Measurements from ENCODE around the gene RUBCN. TPM values are rescaled to one million over a fixed set of nuclear protein-coding genes. Genes with fewer than 3 reads are reported as not detected.
A peak's percentile ranks its signal among the peaks of the same experiment; 100 is the strongest.

The RUBCN gene
- polyA plus RNA-seq, 1 donor (not counting 4 experiments of a cell fraction or from before 2014, with no cell fraction given), result 8.9 TPM

DNA sequence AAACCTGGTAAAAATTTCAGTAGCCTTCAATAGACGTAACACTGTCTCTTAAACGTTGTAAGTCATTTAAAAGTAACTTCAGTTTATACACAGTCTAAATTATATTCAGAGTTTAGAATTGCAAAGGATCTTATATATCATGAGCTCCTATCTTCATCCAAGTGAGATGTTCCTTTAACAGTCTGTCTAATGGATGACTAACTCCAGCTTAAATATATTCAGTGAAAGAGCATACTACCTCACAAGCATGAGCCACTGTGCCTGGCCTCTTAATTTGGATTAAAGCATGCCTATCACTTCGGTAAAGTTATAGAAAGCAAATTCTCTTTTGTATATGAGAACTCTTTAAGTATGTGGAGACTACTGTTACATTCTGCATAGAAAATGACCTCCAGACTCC is 20.0 kb upstream of the RUBCN start:
- TF ChIP-seq, protein P1, sequence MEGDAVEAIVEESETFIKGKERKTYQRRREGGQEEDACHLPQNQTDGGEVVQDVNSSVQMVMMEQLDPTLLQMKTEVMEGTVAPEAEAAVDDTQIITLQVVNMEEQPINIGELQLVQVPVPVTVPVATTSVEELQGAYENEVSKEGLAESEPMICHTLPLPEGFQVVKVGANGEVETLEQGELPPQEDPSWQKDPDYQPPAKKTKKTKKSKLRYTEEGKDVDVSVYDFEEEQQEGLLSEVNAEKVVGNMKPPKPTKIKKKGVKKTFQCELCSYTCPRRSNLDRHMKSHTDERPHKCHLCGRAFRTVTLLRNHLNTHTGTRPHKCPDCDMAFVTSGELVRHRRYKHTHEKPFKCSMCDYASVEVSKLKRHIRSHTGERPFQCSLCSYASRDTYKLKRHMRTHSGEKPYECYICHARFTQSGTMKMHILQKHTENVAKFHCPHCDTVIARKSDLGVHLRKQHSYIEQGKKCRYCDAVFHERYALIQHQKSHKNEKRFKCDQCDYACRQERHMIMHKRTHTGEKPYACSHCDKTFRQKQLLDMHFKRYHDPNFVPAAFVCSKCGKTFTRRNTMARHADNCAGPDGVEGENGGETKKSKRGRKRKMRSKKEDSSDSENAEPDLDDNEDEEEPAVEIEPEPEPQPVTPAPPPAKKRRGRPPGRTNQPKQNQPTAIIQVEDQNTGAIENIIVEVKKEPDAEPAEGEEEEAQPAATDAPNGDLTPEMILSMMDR (optimal IDR thresholded peaks at IDR 0.05 in 1 of 3, IDR thresholded peaks at IDR 0.05 in 1 of 3, conservative IDR thresholded peaks at IDR 0.05 in 1 of 3; ENCODE audit: extremely low read depth in 1 of 3, insufficient read depth in 2 of 3, low read length in 3 of 3), result no peak
- no peak for TF ChIP-seq EZH2 (IDR thresholded peaks at IDR 0.05; ENCODE audit: low read length)
- no peak overlapping the region for H2AFZ ChIP-seq (ENCODE audit: control insufficient read depth, low read length)
- dilution Hi-C loops (cut with MboI; ENCODE audit: extremely low pct_ligation_motif_present, low sequenced_read_pairs), result no loop called here
- H3K4me3 ChIP-seq (ENCODE audit: control insufficient read depth in 2 of 3, extremely low read depth in 1 of 3, insufficient read depth in 2 of 3, low read depth in 1 of 3, low read length in 3 of 3), result no peak overlapping the region
- H3K27ac ChIP-seq (ENCODE audit: control insufficient read depth, insufficient read depth, low read length), result no peak overlapping the region
- H3K9ac ChIP-seq (ENCODE audit: control insufficient read depth, extremely low read depth, insufficient read depth, low read length), result no peak overlapping the region
- FAIRE-seq (no peak), DNase-seq (ENCODE audit: low read depth, low spot score) (no peak)
- H3K4me2 ChIP-seq (ENCODE audit: control insufficient read depth, extremely low read depth, insufficient read depth, low read depth, low read length), result no peak overlapping the region
- H3K9me1 ChIP-seq (ENCODE audit: control insufficient read depth, extremely low read depth, insufficient read depth, low read length), result peaks cover 2% of the 10 kb centered on the region
- no peaks in the 10 kb centered on the region for H3K9me3 ChIP-seq (ENCODE audit: control insufficient read depth, low read depth, low read length)
- H3K79me2 ChIP-seq (ENCODE audit: control insufficient read depth, insufficient read depth, low read length), result peaks cover 77% of the 10 kb centered on the region
- no peaks in the 10 kb centered on the region for H3K27me3 ChIP-seq (ENCODE audit: control insufficient read depth, extremely low read depth, insufficient read depth, low read length)
- H4K20me1 ChIP-seq (ENCODE audit: control insufficient read depth, extremely low read depth, insufficient read depth, low read length), result peaks cover 3% of the 10 kb centered on the region
- H3K36me3 ChIP-seq (ENCODE audit: control insufficient read depth in 2 of 2, extremely low read depth in 1 of 2, insufficient read depth in 2 of 2, low read length in 2 of 2), result peaks cover 1 to 14% of the 10 kb centered on the region in 2 experiments
- H3K4me1 ChIP-seq (ENCODE audit: control insufficient read depth, extremely low read depth, insufficient read depth, low read length), result peaks cover 9% of the 10 kb centered on the region

- Histone ChIP-seq H3K79me2 (ENCODE audit: control insufficient read depth, insufficient read depth, low read length) (peaks cover 65% of the 10 kb centered on the region), H3K4me2 (ENCODE audit: control insufficient read depth, extremely low read depth, insufficient read depth, low read depth, low read length) (no peak overlapping the region), H3K4me3 (ENCODE audit: control insufficient read depth in 2 of 3, extremely low read depth in 1 of 3, insufficient read depth in 2 of 3, low read depth in 1 of 3, low read length in 3 of 3) (no peak overlapping the region), H2AFZ (ENCODE audit: control insufficient read depth, low read length) (no peak overlapping the region), H3K36me3 (ENCODE audit: control insufficient read depth in 2 of 2, extremely low read depth in 1 of 2, insufficient read depth in 2 of 2, low read length in 2 of 2) (peaks cover 1 to 9% of the 10 kb centered on the region in 2 experiments), H3K9me1 (ENCODE audit: control insufficient read depth, extremely low read depth, insufficient read depth, low read length) (peaks cover 2% of the 10 kb centered on the region), H3K9me3 (ENCODE audit: control insufficient read depth, low read depth, low read length) (no peaks in the 10 kb centered on the region), H3K27ac (ENCODE audit: control insufficient read depth, insufficient read depth, low read length) (no peak overlapping the region), H3K27me3 (ENCODE audit: control insufficient read depth, extremely low read depth, insufficient read depth, low read length) (no peaks in the 10 kb centered on the region), H3K4me1 (ENCODE audit: control insufficient read depth, extremely low read depth, insufficient read depth, low read length) (peaks cover 18% of the 10 kb centered on the region), H4K20me1 (ENCODE audit: control insufficient read depth, extremely low read depth, insufficient read depth, low read length) (peaks cover 3% of the 10 kb centered on the region), H3K9ac (ENCODE audit: control insufficient read depth, extremely low read depth, insufficient read depth, low read length) (no peak overlapping the region)
- FAIRE-seq, result no peak
- dilution Hi-C loops (cut with MboI; ENCODE audit: extremely low pct_ligation_motif_present, low sequenced_read_pairs), result no loop called here
- DNase-seq (ENCODE audit: low read depth, low spot score), result no peak
- TF ChIP-seq EZH2 (IDR thresholded peaks at IDR 0.05; ENCODE audit: low read length), result no peak
- TF ChIP-seq, protein P1 (optimal IDR thresholded peaks at IDR 0.05 in 1 of 3, IDR thresholded peaks at IDR 0.05 in 1 of 3, conservative IDR thresholded peaks at IDR 0.05 in 1 of 3; ENCODE audit: extremely low read depth in 1 of 3, insufficient read depth in 2 of 3, low read length in 3 of 3), result peak in 1 of 3 experiments; percentile 11
Observed at GRCh38 chr3:197753263-197753662, 16.6 kb upstream of the RUBCN start.
